Prostate gland (tissue), 2 donors: ENCODE measurements around the gene DNAH9.

Experiments used
- CTCF ChIP-seq, 4 experiments: fragments of 200-600 bp in 2 of 4; fragments of 450-650 bp in 2 of 4; sonication (generic) in 2 of 4; IDR thresholded peaks; 1 replicate in 3 of 4; 2 replicates in 1 of 4; pipeline ENCODE4 v1.5.1; 2016 to 2019; ENCODE audit warnings: antibody characterized with exemption in 4 of 4, mild to moderate bottlenecking in 2 of 4, moderate library complexity in 2 of 4
- POLR2A ChIP-seq: fragments of 450-650 bp; IDR thresholded peaks from one replicate; pipeline ENCODE4 v1.6.1; 2016; ENCODE audit warnings: antibody characterized with exemption, mild to moderate bottlenecking
- POLR2AphosphoS5 ChIP-seq: sonication (generic); formaldehyde crosslinking; IDR thresholded peaks from one replicate; pipeline ENCODE4 v1.6.1; 2017; ENCODE audit warnings: antibody characterized with exemption

- TF ChIP-seq POLR2A: no peak
- TF ChIP-seq CTCF (IDR thresholded peaks at IDR 0.05): no peak
- TF ChIP-seq POLR2AphosphoS5: no peak
These were observed 271.6 kb downstream of the DNAH9 start for GRCh38 chr17:11869680-11870394.
